Frontal cortex (tissue), 4 donors: Measurements from ENCODE around the gene SPINK4. TPM values are rescaled to one million over a fixed set of nuclear protein-coding genes. Genes with fewer than 3 reads are reported as not detected.

Experiments used
- DNase-seq, 2 donors: peaks; one replicate each; pipeline ENCODE4 v3.0.0; 2012; ENCODE audit warnings: low spot score in 2 of 2
- FAIRE-seq: peaks from 2 replicates; lab custom pipeline; 2012; peaks lifted over from hg19 to GRCh38; lab: Jason Lieb, UNC
- total RNA-seq: library from RNA; depleted of rRNA; stranded (reverse); fragments of >200 nt; gene quantifications from one replicate; pipeline ENCODE4 v1.2.3, GENCODE V29; 2014
- donor health status: control.
- donor health status: control.
- donor health status: control.

Gene SPINK4
- total RNA-seq, 1 donor from 2014 or later: not detected

DNA sequence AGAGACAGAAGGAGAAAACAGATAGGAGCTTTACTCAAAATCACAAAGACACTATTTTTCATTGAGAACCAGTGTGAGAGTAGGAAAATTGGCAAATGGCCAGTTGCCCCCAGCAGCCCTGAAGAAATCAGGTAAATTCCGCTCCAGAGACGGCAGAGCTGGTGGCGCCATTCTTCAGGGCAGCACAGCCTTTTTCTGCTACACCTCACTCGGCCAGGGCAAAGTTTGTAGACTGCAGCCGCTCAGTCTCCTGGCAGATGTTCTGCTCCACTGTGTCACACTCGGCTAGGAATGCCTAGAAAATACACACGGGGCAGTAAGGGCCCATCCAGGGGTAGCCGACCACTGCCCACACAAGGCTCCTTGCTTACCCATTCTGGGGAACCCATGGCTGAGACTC, 15.0 kb downstream of the SPINK4 start:
- DNase-seq (no peak), FAIRE-seq (no peak)

DNA sequence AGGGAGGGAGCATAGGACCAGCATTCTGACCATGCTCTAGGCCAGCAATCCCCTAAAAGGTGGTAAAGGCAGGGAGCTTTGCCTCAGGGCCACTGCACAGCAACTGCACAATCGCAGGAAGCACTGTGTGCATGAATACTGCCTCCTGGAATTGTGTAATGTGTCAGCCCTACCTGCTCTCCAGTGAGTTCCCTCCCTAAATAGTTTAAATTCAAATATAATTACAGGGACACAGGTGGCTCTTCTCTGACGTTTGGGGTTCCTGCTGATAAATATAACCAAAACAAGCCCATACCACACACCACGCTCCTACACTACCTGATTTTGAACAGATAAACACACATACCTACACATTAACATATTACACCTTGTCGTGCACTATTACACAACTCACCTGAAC, 15.5 kb downstream of the SPINK4 start:
- FAIRE-seq (no peak), DNase-seq (no peak)

DNA sequence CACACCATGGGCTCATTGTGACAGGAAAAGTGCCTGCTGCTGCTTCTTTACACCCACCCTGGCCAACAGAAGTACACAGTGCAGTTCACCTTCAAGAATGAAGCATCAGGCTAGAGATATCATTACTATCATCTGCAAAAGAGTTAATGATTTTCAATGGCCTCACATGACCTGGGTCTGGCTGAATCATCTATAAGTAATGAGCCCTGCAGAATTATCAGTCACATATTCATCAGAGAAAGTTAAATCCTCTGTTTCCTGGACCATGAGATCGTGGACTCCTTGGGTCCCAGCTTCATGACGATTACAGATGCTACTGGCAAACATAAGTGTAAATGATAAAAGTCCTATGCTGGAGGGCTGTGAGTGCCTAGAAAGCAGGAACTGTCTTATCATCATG, 16.3 kb downstream of the SPINK4 start:
- FAIRE-seq (no peak), DNase-seq (no peak)

DNA sequence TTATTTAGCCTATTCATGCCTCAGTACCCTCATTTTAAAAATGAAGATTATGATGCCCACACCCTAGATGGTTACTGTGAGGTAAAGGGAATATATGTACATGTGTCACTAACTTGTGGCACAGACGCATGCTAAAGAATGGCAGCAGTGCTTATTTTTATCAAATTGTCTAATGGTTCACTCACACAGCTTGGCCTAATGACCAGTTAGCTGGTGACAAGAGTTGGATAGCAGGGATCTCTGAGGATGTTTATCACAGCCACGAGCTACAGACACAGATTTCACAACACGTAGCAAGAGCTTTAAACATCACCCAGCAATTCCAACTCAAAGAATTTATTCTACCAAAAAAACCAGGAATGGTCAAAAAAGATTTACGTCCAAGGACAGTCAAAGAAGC, 17.3 kb downstream of the SPINK4 start:
- no peak for DNase-seq
- no peak for FAIRE-seq

DNA sequence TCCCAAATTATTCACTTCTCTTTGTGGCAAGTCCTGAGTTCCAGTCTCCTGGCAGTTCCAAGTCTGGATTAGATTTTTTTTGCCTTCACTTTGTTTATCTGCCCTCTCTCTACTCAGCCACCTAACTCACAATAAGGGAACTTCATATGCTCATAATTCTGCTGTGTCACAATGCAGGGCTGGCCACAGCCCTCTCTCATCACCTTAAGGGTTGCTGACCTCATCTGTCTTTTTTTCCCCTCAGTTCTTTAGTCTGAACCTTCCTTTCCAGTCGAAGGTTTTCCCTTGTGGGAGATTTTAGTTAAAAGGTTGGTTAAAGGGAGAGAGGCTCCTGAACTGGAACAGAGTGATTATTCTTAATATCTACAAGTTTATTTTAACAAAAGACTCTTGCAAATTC, 20.4 kb downstream of the SPINK4 start:
- DNase-seq (no peak), FAIRE-seq (no peak)

DNA sequence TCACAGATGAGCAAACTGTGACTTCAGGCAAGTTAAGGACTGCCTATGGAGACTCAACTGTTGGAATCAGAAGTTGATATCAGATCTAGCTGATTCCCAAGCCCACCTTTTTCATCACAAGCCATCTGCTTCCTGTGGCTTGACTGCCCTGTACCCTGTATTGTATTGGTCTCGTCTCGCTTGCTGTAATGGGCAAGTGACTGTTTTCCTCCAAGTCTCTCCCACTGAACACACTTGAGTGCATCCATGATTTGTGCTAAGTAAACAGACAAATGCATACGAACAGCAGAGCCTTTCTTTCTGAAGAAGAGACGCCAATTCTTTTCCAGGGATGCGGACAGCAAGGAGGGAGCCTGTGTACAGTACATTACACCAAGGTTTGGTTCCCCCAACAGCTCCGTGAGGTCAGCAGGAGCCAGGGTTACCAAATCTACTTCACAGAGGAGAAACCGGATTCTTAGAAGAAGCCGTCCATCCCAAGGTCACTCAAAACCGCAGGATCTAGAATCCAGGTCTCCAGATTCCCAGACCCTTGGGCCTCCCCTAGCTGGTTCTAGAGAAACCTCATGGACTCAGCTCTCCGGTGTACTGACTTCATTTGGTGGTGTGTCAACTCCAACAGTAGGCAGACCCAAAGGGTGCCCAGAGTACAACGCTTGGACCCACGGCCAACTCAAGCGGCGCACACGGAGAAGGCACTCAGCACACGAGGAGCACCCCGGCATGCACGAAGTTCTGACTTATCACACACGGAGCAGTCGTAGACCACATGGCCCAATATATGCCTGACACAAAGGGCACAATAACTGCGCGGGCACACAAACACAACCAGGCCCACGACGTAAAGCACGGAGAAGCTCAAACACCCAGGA, 23.4 kb downstream of the SPINK4 start:
- peak in 1 of 2 donors; percentile 16 for DNase-seq
- FAIRE-seq: no peak

DNA sequence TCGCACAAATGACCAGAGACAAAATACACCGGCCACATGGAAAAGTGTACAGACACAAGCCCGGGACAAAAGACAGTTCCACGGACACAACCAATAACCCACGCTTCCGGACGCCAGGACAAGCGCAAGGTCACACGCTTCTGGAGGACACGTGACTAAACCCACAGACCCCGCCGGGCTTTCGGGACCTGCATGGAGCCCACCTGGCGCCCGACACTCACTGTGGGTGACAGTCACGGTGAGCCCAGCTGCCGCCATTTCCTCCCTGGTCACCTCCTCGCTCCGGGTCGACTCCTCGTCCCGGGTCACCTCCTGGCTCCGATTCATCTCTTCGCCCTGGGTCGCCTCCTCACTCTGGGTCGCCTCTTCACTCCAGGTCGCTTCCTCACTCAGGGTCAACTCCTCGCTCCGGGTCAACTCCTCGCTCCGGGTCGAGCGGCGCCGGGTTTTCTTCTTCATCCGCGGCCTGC, 24.1 kb downstream of the SPINK4 start:
- FAIRE-seq (no peak), DNase-seq (peak; percentile 34 to 48)

DNA sequence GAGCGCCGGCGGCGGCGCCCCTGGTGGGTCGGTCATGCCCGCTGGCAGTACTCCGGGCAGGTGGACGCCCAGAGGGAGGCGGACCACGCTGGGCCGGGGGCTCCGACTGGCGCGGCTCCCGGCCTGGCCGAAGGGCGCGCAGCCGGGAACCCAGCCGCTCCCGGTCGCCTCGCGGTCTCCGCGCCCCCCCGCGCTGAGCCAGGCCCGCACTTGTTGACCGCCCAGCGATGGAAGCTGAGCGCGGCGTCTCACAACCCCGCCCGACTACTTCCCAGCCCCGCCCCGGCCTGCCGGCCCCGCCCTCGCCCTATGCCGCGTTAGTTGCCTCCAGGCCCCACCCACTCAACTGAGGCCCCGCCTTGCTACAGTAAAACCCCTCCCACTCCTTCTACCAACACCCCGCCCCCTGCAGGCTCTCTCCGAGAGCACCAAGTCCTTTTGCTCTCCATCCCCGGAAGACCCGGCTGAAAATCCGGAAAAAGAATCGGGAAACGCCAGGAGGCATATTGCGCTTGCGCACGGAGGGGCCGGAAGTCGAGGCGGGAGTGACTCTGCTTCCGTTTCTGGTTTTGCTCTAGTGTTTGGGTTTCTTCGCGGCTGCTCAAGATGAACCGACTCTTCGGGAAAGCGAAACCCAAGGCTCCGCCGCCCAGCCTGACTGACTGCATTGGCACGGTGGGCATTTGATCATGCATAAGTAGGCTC, 24.7 kb downstream of the SPINK4 start, which contains the start of the genes BAG1 and CHMP5:
Gene BAG1, minus strand, starts transcription at position 236 of the 705 bp plus-strand sequence.
Gene CHMP5, plus strand, starts transcription at position 577 of the 705 bp plus-strand sequence. Its CDS starts 30 bp downstream, at position 607.
- FAIRE-seq (peak; percentile 24), DNase-seq (peak; percentile 98 to 99)

DNA sequence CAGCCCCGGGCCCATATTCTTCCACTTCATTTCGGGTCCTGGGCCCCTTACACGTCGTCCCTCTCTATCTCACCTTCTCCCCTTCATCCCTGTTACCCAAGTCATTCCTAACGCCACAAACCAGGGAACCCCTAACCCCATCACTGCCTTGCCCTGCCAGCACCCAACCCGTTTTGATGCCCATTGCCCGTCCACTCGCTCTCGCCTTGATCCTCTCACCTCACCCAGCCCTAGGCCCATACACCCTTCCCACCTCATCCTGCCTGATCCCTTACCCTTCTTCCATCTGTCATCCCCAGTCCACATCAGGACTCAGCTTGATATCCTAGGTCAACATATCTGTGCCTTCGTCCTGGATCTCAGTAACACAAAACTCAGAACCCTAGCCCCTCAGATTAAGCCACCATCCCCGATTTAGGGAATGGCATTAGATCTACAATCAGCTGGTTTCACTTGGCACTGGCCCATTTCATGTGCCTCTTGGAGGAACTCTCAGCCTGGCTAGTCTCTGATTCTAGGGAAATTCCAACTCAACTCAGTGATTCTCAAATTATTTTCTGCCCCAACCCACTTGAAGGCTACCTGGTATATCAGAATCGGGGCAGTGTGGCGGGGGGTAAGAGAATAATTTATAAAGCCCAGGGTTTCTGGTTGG, 25.4 kb downstream of the SPINK4 start:
- FAIRE-seq (no peak), DNase-seq (no peak)

DNA sequence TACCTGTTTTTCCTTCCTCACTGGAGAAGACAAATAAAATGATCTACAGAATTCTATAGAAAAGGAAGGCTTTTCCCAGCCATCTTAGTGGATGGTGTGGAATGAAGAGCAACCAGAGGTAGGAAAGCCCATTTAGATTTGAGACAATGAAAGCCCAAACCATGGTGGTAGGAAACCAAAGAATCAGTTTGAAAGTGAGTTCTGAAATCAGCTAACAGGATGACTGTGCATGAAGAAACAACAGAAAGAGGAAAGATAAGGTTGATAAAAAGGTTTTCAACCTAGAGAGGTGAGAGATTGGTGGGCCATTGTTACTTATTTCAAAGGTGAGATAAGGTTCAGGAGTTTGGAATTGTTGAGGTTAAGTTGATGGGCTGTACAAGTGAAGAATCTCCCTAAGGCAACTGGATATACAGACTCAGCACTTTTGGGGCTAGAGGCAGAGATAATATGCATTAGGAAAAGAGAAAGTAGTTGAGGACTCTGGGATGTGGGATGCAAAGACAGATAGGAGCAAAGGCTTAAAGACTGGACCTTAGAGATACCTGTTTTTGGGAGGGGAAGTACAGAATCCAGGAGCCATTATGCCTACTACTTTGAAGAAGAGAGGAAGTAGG, 27.3 kb downstream of the SPINK4 start:
- DNase-seq (no peak), FAIRE-seq (no peak)

DNA sequence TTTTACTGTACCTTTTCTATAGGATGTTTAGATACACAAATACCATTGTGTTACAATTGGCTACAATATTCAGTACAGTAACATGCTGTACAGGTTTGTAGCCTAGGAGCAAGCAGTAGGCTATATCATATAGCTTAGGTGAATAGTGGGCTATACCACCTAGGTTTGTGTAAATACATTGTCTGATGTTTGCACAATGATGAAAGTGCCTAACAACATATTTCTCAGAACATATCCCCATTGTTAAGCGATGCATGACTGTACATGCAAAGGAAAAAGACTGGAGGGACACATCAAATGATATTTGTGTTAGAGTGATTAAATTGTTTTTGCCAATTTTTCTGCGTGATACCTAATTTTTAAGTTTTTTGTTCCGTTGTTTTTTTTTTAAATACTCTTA, 30.2 kb downstream of the SPINK4 start:
- DNase-seq (no peak), FAIRE-seq (no peak)

DNA sequence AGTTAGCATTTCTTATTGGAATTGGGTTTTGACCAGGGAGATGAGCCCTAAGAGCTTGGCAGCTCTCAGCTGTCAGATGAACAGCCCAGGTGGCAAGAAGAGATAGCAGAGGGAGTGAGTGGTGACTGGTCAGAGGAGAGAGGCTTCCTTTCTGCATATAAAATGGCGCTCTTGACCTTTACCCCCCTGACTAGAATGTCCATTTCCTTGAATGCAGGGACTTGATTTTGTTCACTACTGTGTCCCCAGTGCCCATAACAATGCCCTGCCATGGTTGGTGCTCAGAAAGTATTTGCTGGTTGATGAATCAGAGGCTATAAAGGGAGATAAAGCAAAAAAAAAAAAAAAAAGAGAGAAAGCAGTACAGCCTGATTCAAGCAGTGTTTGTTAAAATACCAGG, 32.1 kb downstream of the SPINK4 start:
- FAIRE-seq: no peak
- no peak for DNase-seq

DNA sequence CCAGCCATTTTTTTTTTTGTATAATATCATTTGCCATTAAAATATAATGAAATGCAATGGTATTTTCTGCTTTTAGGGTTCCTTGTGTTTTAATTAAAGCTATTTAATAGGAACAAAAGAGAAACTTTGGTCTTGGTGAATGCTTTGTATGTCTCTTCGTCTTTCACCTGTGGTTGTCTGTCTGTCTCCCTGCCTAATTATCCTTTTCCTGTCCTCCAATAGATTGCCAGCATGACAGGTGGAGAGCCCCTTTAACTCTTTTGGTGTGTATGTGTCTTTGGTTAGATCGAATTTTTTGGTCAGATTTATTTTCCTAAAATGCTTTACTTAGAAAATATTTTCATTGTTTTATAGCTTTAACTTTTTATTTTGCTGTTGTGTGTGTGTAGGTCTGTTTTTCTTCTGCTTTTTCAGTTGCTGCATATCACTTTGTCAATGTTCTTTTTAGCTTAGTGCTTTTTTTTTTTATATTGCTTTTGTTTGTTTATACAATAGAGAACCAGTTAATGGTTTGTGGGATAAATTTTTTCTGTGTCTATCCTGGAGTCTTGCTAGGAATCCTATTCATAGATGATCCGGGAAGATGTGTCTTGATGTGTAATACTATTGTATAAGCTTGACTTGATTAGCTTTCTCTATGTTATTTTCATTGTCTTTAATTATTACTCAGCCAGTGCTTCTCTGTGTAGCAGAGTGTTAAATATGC, 33.5 kb downstream of the SPINK4 start:
- DNase-seq: no peak
- no peak for FAIRE-seq

DNA sequence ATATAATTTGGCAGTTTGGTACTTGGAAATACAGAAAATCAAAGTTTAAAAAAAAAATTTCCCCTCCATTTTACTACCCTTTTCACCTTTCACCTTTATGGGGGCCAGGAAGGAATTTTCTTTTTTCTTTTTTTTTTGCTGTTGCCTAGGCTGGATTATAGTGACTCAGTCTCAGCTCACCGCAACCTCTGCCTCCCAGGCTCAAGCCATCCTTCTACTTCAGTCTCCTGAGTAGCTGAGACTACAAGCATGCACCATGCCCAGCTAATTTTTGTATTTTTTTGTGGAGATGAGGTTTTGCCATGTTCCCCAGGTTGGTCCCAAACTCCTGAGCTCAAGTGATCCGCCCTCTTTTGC, 34.0 kb downstream of the SPINK4 start:
- FAIRE-seq (no peak), DNase-seq (no peak)

DNA sequence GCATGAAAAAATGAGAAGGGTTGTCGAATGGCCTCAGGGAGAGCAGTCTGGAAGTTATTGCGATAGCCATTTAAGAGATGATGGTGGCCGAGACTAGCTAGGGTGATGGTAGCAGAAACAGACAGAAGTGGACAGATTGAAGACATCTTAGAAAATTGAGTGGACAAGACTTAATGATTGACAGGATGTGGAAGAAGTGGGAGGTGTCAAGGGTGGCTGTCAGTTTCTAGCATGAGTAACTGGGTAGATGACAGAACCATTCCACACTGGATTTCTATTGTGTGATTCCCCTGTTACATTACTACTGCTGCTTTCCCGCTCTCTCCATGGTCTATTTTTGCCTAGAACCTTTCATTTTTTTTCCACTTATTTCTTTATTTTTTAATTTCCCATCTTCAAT, 37.5 kb downstream of the SPINK4 start:
- no peak for FAIRE-seq
- no peak for DNase-seq

DNA sequence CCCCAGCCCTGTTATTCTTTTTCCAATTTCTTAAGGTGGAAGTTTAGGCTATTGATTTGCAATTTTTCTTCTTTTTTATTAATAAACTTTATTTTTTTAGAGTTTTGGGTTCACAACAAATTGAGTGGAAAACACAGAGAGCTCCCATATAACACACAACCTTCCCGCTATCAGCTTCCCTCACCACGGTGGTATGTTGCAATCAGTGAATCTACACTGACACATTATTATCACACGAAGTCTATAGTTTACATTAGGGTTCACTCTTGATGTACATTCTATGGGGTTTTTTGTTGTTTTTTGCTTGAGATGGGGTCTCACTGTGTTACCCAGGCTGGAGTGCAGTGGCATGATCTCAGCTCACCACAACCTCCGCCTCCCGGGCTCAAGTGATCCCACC, 45.5 kb downstream of the SPINK4 start:
- no peak for DNase-seq
- no peak for FAIRE-seq

DNA sequence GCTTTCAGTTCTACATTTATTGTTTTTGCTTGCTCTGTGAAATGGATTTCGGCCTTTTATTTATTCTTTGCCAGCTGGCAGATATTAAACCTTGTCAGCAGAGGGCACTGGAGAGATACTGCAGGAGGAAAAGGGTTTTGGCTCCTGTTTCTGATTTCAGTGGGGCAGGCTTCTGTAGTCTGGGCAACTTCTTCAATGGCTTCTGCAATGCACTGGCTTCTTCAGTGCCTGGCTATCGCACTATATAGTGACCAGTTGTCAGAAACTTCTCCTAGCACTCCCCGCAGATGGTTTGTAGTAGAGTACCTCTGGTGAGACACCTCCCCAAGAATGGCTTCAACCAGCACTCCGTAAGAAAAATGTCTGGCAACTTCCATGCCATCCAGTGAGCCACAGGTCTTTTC, 47.1 kb downstream of the SPINK4 start:
- DNase-seq (peak; percentile 43 to 52), FAIRE-seq (no peak)

DNA sequence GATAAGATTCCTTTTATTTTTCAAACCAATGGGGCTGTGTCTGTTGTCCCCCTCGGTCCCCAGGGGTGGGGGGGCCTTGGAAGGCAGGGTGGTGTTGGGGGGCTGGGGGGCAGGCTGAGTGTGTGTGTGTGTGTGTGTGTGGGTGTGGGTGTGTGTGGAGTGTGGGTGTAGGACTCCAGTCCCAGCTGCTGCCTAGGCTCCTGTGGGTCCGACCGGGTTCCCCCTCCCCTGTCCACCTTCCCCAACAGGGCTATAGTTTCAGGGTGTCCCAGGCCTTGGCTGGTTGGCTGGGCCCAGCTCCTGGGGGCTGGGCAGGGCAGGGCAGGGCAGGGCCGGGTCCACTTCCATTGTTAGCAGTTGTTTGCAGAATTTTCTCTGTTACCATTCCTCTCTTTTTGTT, 48.3 kb downstream of the SPINK4 start:
- DNase-seq: no peak
- FAIRE-seq: no peak

DNA sequence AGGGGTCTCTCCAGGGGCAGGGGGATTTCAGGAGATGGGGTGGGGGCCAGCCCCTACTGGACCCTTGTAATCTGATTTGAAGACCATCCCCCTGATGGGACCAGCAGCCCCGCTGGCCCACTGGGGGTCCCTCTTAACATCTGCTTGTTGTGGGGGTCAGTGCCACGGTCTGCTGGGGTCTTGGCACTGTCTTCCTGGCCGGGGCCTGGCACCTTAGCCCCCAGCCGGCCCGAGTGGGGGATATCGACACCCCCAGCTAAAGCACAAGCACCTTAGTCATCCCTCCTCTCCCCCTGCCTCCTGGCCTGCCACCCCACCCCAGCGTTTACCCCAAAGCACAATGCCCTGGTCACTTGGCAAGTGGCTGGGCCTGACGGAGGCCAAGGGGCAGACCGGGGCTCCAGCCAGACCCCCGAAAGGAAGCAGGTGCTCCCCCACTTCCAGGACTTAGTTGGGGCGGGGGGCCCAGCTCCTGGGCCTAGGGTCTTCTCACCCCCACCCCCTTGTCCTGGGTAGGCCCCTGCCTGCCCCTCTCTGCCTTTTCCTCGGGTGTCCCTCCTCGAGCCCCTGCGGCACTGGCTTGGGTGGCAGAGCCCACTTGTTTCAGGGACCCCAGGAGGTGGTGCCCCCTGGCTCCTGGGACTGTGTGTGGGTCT, 49.0 kb downstream of the SPINK4 start:
- no peak for FAIRE-seq
- no peak for DNase-seq
